K562 (cell line): ENCODE measurements around the gene ALOX5. TPM values are rescaled to one million over a fixed set of nuclear protein-coding genes. Genes with fewer than 3 reads are reported as not detected.

Source experiments
- polyA plus RNA-seq, 8 experiments: library from polyadenylated mRNA; depleted of rRNA in 4 of 8; stranded (reverse) in 5 of 8; unstranded in 3 of 8; fragments of >200 nt; fragmentation: Nextera tagmentation in 2 of 8; fragmentation: Illumina TruSeq in 1 of 8; extraction: Ambion mirVana in 2 of 8; extraction: Trizol in 1 of 8; gene quantifications; 2 replicates each; pipeline versions ENCODE4 v1.2.1 to v1.2.3, GENCODE V29; 2011 to 2014; ENCODE audit warnings: inconsistent platforms in 1 of 8, missing spikeins in 1 of 8
- total RNA-seq, 7 experiments: library from RNA; depleted of rRNA in 6 of 7; stranded (reverse); fragments of >200 nt in 6 of 7; fragmentation: Illumina TruSeq in 2 of 7; extraction: Trizol in 2 of 7; gene quantifications; 2 replicates each; pipeline versions ENCODE4 v1.2.1 to v1.2.3, GENCODE V29; 2011 to 2021; ENCODE audit warnings: low replicate concordance in 1 of 7
- TF ChIP-seq, protein P1 (sequence below): fragments of 450-650 bp; IDR thresholded peaks from 2 replicates; pipeline ENCODE4 v1.6.1; 2016; ENCODE audit warnings: mild to moderate bottlenecking, moderate library complexity
- TF ChIP-seq, protein P2 (sequence below): fragments of 250-450 bp; sonication (Bioruptor Pico); IDR thresholded peaks from 2 replicates; pipeline ENCODE4 v1.4.0; 2020; ENCODE audit warnings: mild to moderate bottlenecking, moderate library complexity

Gene ALOX5
- total and polyA plus RNA-seq, 9 of the 15 experiments (the other 6 are each of a cell fraction or from before 2014, with no cell fraction given) = 0.10 to 2.4 (median 1.4) TPM

DNA sequence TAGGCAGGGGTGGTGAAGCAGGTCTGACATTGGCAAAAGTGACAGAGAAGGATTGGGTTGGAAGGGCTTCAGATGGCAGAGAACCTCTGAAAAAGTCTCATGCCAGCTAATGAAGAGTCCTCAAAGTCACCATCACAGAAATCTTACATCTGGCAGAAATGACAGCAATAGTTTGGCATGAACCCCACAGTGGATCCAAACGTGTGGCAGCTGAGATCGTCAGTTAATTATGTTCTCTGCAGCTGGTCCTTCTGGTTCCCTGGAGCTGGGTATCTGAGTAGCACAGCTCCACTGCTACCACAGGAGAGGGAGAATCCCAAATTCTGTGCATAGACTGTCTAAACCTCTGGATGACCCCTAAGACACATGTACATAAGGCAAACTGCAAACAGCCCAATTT is 73.4 kb downstream of the ALOX5 start (continued):
- TF ChIP-seq, protein P1, sequence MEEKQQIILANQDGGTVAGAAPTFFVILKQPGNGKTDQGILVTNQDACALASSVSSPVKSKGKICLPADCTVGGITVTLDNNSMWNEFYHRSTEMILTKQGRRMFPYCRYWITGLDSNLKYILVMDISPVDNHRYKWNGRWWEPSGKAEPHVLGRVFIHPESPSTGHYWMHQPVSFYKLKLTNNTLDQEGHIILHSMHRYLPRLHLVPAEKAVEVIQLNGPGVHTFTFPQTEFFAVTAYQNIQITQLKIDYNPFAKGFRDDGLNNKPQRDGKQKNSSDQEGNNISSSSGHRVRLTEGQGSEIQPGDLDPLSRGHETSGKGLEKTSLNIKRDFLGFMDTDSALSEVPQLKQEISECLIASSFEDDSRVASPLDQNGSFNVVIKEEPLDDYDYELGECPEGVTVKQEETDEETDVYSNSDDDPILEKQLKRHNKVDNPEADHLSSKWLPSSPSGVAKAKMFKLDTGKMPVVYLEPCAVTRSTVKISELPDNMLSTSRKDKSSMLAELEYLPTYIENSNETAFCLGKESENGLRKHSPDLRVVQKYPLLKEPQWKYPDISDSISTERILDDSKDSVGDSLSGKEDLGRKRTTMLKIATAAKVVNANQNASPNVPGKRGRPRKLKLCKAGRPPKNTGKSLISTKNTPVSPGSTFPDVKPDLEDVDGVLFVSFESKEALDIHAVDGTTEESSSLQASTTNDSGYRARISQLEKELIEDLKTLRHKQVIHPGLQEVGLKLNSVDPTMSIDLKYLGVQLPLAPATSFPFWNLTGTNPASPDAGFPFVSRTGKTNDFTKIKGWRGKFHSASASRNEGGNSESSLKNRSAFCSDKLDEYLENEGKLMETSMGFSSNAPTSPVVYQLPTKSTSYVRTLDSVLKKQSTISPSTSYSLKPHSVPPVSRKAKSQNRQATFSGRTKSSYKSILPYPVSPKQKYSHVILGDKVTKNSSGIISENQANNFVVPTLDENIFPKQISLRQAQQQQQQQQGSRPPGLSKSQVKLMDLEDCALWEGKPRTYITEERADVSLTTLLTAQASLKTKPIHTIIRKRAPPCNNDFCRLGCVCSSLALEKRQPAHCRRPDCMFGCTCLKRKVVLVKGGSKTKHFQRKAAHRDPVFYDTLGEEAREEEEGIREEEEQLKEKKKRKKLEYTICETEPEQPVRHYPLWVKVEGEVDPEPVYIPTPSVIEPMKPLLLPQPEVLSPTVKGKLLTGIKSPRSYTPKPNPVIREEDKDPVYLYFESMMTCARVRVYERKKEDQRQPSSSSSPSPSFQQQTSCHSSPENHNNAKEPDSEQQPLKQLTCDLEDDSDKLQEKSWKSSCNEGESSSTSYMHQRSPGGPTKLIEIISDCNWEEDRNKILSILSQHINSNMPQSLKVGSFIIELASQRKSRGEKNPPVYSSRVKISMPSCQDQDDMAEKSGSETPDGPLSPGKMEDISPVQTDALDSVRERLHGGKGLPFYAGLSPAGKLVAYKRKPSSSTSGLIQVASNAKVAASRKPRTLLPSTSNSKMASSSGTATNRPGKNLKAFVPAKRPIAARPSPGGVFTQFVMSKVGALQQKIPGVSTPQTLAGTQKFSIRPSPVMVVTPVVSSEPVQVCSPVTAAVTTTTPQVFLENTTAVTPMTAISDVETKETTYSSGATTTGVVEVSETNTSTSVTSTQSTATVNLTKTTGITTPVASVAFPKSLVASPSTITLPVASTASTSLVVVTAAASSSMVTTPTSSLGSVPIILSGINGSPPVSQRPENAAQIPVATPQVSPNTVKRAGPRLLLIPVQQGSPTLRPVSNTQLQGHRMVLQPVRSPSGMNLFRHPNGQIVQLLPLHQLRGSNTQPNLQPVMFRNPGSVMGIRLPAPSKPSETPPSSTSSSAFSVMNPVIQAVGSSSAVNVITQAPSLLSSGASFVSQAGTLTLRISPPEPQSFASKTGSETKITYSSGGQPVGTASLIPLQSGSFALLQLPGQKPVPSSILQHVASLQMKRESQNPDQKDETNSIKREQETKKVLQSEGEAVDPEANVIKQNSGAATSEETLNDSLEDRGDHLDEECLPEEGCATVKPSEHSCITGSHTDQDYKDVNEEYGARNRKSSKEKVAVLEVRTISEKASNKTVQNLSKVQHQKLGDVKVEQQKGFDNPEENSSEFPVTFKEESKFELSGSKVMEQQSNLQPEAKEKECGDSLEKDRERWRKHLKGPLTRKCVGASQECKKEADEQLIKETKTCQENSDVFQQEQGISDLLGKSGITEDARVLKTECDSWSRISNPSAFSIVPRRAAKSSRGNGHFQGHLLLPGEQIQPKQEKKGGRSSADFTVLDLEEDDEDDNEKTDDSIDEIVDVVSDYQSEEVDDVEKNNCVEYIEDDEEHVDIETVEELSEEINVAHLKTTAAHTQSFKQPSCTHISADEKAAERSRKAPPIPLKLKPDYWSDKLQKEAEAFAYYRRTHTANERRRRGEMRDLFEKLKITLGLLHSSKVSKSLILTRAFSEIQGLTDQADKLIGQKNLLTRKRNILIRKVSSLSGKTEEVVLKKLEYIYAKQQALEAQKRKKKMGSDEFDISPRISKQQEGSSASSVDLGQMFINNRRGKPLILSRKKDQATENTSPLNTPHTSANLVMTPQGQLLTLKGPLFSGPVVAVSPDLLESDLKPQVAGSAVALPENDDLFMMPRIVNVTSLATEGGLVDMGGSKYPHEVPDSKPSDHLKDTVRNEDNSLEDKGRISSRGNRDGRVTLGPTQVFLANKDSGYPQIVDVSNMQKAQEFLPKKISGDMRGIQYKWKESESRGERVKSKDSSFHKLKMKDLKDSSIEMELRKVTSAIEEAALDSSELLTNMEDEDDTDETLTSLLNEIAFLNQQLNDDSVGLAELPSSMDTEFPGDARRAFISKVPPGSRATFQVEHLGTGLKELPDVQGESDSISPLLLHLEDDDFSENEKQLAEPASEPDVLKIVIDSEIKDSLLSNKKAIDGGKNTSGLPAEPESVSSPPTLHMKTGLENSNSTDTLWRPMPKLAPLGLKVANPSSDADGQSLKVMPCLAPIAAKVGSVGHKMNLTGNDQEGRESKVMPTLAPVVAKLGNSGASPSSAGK = no peak
- TF ChIP-seq, protein P2, sequence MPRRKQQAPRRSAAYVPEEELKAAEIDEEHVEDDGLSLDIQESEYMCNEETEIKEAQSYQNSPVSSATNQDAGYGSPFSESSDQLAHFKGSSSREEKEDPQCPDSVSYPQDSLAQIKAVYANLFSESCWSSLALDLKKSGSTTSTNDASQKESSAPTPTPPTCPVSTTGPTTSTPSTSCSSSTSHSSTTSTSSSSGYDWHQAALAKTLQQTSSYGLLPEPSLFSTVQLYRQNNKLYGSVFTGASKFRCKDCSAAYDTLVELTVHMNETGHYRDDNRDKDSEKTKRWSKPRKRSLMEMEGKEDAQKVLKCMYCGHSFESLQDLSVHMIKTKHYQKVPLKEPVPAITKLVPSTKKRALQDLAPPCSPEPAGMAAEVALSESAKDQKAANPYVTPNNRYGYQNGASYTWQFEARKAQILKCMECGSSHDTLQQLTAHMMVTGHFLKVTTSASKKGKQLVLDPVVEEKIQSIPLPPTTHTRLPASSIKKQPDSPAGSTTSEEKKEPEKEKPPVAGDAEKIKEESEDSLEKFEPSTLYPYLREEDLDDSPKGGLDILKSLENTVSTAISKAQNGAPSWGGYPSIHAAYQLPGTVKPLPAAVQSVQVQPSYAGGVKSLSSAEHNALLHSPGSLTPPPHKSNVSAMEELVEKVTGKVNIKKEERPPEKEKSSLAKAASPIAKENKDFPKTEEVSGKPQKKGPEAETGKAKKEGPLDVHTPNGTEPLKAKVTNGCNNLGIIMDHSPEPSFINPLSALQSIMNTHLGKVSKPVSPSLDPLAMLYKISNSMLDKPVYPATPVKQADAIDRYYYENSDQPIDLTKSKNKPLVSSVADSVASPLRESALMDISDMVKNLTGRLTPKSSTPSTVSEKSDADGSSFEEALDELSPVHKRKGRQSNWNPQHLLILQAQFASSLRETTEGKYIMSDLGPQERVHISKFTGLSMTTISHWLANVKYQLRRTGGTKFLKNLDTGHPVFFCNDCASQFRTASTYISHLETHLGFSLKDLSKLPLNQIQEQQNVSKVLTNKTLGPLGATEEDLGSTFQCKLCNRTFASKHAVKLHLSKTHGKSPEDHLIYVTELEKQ = no peak
